Panc1 (cell line): Measurements from ENCODE around the gene DHRS4L2. TPM values are rescaled to one million over a fixed set of nuclear protein-coding genes. Genes with fewer than 3 reads are reported as not detected.
"Not testable (repeated sequence)": the region's sequence is repeated elsewhere in the genome, so short reads cannot be mapped to it uniquely, and the experiment has no call there.

Experiments
- ATAC-seq: fragments of 200-7000 bp; cut with Tn5 transposase; 2 replicates; pipeline ENCODE4 v1.9.1; 2020; ENCODE audit warnings: mild to moderate bottlenecking, moderate library complexity
- Bru-seq: library from RNA; stranded (reverse); fragments of 400-500 nt; gene quantifications from one replicate; lab custom pipeline; 2021; lab: Mats Ljungman, UMichigan
- BruChase-seq, 2 experiments: library from RNA; stranded (reverse); fragments of 400-500 nt; gene quantifications; one replicate each; lab custom pipeline; 2021; lab: Mats Ljungman, UMichigan
- BruUV-seq: library from RNA; stranded (reverse); fragments of 400-500 nt; replicated peaks from 2 replicates; lab custom pipeline; 2021; lab: Mats Ljungman, UMichigan
- CTCF ChIA-PET: fragments of 300-600 bp; sonication (Branson Sonifier 250); formaldehyde crosslinking; loops from one replicate; lab custom pipeline; 2022; ENCODE audit warnings: antibody characterized with exemption; lab: Charles Lee
- POLR2A ChIA-PET: fragments of 300-600 bp; sonication (Branson Sonifier 250); formaldehyde crosslinking; loops from one replicate; lab custom pipeline; 2022; ENCODE audit warnings: antibody characterized with exemption; lab: Charles Lee
- DNase-seq: peaks from one replicate; pipeline ENCODE4 v3.0.0-alpha.2; 2010; ENCODE audit warnings: low read depth, low spot score
- H3K27ac ChIP-seq: 2 replicates; pipeline ENCODE4 v1.5.1; 2011; ENCODE audit warnings: mild to moderate bottlenecking, low read length, inconsistent platforms
- H3K27me3 ChIP-seq: fragments of 200-500 bp; sonication (Bioruptor generic); 2 replicates; pipeline ENCODE4 v1.6.0; 2014; ENCODE audit warnings: low read length, inconsistent platforms; ENCODE audit not compliant: control insufficient read depth, insufficient read depth
- H3K36me3 ChIP-seq: fragments of 200-500 bp; sonication (Bioruptor generic); 2 replicates; pipeline ENCODE4 v1.5.1; 2014; ENCODE audit warnings: inconsistent platforms, mild to moderate bottlenecking, low read length, moderate library complexity; ENCODE audit not compliant: control insufficient read depth, insufficient read depth
- H3K4me1 ChIP-seq: 2 replicates; pipeline ENCODE4 v1.5.1; 2011; ENCODE audit warnings: inconsistent platforms, mild to moderate bottlenecking, low read length, moderate library complexity; ENCODE audit not compliant: control insufficient read depth, insufficient read depth
- H3K4me3 ChIP-seq, 2 experiments: 2 replicates each; pipeline ENCODE4 v1.5.1; 2011 to 2012; ENCODE audit warnings: low read depth in 2 of 2, low read length in 2 of 2, mild to moderate bottlenecking in 2 of 2, inconsistent platforms in 1 of 2, moderate library complexity in 1 of 2
- H3K9me3 ChIP-seq: fragments of 200-500 bp; sonication (Bioruptor generic); 2 replicates; pipeline ENCODE4 v1.5.1; 2014; ENCODE audit warnings: low read depth, mild to moderate bottlenecking, inconsistent platforms, low read length, moderate library complexity; ENCODE audit not compliant: control insufficient read depth, insufficient read depth
- POLR2AphosphoS5 ChIP-seq: IDR thresholded peaks from 2 replicates; pipeline ENCODE4 v1.6.1; 2012; ENCODE audit warnings: mild to moderate bottlenecking, low read depth, low read length, moderate library complexity
- SIN3A ChIP-seq: IDR thresholded peaks from 2 replicates; pipeline ENCODE4 v1.6.1; 2012; ENCODE audit warnings: low read depth, mild to moderate bottlenecking, low read length, moderate library complexity, borderline replicate concordance; ENCODE audit not compliant: insufficient read depth
- TCF7L2 ChIP-seq: IDR thresholded peaks from 2 replicates; pipeline ENCODE4 v1.6.1; 2011; ENCODE audit warnings: mild to moderate bottlenecking, low read depth, low read length, inconsistent platforms
- in situ Hi-C: cut with HindIII; loops from 2 replicates; pipeline ENCODE4 v1.10.0; 2016; ENCODE audit warnings: low sequenced_read_pairs, low pct_unique_long_range_greater_than_20kb
- intact Hi-C: fragments of 100-400 bp; cut with micrococcal nuclease; formaldehyde crosslinking; loops from one replicate; pipeline ENCODE4 v1.10.0; 2022; ENCODE audit not compliant: unreplicated experiment
- long read RNA-seq: library from polyadenylated mRNA; unstranded; transcript quantifications from one replicate; pipeline ENCODE4 v2.0.0, GENCODE V29; 2021; ENCODE audit not compliant: unreplicated experiment
- polyA plus RNA-seq: library from polyadenylated mRNA; unstranded; fragments of >200 nt; gene quantifications from one replicate; pipeline ENCODE4 v1.2.1, GENCODE V29; 2012; ENCODE audit warnings: missing spikeins; ENCODE audit not compliant: insufficient read length
- total RNA-seq: library from RNA; stranded (reverse); gene quantifications from one replicate; pipeline ENCODE4 v1.2.1, GENCODE V29; 2021; ENCODE audit not compliant: unreplicated experiment
- TF ChIP-seq, protein P1 (sequence below): fragments of 450-650 bp; IDR thresholded peaks from 2 replicates; pipeline ENCODE4 v1.5.1; 2017; ENCODE audit warnings: mild to moderate bottlenecking
- TF ChIP-seq, protein P2 (sequence below), 2 experiments: IDR thresholded peaks; 2 replicates each; pipeline ENCODE4 v1.6.1; 2011 to 2012; ENCODE audit warnings: low read depth in 2 of 2, control low read depth in 1 of 2, low read length in 1 of 2, mild to moderate bottlenecking in 1 of 2, moderate library complexity in 1 of 2; ENCODE audit not compliant: insufficient read depth in 1 of 2

Gene DHRS4L2
- total RNA-seq = 8.0 TPM
- polyA plus RNA-seq = 5.2 TPM
- percentile 44 among the genes with signal in this experiment for Bru-seq, nascent RNA
- percentile 49 among the genes with signal in this experiment for BruChase-seq, experiment 1, labeled RNA remaining after a 2-hour chase
- BruChase-seq, experiment 2, labeled RNA remaining after a 6-hour chase = percentile 50 among the genes with signal in this experiment
- long read RNA-seq, partial matches to known transcripts = 0 of 1 reads
- long read RNA-seq, other reads (novel, unspliced or antisense) = 1 of 1 reads

DNA sequence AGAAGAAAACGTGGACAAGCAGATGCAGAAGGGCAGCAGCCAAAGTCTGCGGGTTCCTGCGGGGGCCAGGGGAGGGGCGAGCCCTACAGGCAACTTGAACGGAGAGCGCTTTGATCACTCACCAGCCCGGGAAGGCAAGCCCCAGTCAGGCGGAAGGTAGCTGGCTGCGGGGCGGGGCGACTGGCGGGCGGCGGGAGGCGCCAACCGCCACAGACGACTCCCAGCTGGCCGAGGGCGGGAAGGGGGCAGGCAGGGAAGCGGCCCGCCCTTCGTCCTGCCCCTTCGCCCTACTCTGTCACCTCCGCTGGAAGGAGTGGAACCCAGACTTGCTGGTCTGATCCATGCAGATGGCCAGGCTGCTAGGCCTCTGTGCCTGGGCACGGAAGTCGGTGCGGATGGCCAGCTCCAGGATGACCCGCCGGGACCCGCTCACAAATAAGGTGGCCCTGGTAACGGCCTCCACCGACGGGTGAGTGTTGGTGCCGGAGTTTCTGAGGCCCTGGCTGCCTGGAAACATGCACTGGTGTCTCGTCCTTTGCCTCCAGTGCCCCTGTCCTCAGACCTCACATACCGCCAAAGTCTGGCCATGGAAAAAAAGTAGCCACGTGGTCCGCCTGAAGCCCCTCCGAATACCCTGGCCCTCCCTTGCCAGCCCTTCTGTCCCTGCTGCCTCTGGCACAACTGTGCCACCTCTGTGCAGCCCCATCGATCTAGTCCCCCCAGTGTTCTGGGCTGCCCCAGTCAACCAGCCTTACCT is at the start of gene DHRS4L2:
Gene DHRS4L2 (plus strand): TSS at position 323 of the 757 bp plus-strand sequence. CDS start 19 bp downstream, at position 342.
- POLR2A ChIA-PET = interaction anchor here (0.5 kb wide), 1 partner anchor 669 kb away, joined by 5 read pairs; no protein-coding TSS in a partner anchor
- BruUV-seq, H3K36me3 ChIP-seq, H3K27me3 ChIP-seq, H3K9me3 ChIP-seq, CTCF ChIA-PET, intact Hi-C loops, in situ Hi-C loops, H3K27ac ChIP-seq, H3K4me1 ChIP-seq, DNase-seq: not testable (repeated sequence)
- 0 out of 2 replicates have a peak, but pooled peaks have one; percentile 32 for TF ChIP-seq TCF7L2
- peak; percentile 98 for ATAC-seq
- H3K4me3 ChIP-seq = peak within 1 kb of the TSS; percentile 23 to 41

DNA sequence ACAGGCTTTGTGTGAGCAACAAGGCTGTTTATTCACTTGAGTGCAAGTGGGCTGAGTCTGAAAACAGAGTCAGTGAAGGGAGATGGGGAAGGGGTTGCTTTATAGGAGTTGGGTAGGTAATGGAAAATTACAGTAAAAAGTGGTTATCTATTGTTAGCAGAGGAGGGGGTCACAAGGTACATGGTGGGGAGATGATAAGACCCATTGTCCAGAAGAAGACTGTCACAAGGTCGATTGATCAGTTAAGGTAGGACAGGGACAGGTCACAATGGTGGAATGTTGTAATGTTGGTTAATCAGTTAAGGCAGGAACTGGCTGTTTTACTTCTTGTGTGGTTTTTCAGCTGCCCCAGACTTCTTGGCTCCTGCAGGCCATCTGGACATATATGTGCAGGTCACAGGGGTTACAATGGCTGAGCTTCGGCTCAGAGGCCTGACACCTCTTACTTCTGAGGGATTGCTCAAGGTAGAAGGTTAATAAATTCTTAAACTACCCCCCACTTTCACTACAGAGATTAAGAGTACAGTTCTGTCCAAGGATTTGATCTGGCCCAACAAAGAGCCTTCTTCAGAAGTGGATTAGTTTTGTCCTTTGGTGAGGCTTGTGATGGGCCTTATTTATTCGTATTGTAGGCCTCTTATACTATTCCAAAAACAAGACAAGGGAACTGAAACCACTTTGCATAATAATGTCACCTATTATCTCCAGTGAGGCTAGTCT is 49.0 kb upstream of the DHRS4L2 start:
- intact Hi-C loops (no loop called here), in situ Hi-C loops (no loop called here)
- ChIA-PET CTCF (no interaction called here), POLR2A (no interaction called here)
- ATAC-seq (no peak), DNase-seq (no peak)
- no peaks in the 10 kb centered on the region for H3K9me3 ChIP-seq
- TF ChIP-seq, protein P1, sequence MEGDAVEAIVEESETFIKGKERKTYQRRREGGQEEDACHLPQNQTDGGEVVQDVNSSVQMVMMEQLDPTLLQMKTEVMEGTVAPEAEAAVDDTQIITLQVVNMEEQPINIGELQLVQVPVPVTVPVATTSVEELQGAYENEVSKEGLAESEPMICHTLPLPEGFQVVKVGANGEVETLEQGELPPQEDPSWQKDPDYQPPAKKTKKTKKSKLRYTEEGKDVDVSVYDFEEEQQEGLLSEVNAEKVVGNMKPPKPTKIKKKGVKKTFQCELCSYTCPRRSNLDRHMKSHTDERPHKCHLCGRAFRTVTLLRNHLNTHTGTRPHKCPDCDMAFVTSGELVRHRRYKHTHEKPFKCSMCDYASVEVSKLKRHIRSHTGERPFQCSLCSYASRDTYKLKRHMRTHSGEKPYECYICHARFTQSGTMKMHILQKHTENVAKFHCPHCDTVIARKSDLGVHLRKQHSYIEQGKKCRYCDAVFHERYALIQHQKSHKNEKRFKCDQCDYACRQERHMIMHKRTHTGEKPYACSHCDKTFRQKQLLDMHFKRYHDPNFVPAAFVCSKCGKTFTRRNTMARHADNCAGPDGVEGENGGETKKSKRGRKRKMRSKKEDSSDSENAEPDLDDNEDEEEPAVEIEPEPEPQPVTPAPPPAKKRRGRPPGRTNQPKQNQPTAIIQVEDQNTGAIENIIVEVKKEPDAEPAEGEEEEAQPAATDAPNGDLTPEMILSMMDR = no peak
- TF ChIP-seq SIN3A (no peak), POLR2AphosphoS5 (no peak), TCF7L2 (no peak)
- TF ChIP-seq, protein P2, sequence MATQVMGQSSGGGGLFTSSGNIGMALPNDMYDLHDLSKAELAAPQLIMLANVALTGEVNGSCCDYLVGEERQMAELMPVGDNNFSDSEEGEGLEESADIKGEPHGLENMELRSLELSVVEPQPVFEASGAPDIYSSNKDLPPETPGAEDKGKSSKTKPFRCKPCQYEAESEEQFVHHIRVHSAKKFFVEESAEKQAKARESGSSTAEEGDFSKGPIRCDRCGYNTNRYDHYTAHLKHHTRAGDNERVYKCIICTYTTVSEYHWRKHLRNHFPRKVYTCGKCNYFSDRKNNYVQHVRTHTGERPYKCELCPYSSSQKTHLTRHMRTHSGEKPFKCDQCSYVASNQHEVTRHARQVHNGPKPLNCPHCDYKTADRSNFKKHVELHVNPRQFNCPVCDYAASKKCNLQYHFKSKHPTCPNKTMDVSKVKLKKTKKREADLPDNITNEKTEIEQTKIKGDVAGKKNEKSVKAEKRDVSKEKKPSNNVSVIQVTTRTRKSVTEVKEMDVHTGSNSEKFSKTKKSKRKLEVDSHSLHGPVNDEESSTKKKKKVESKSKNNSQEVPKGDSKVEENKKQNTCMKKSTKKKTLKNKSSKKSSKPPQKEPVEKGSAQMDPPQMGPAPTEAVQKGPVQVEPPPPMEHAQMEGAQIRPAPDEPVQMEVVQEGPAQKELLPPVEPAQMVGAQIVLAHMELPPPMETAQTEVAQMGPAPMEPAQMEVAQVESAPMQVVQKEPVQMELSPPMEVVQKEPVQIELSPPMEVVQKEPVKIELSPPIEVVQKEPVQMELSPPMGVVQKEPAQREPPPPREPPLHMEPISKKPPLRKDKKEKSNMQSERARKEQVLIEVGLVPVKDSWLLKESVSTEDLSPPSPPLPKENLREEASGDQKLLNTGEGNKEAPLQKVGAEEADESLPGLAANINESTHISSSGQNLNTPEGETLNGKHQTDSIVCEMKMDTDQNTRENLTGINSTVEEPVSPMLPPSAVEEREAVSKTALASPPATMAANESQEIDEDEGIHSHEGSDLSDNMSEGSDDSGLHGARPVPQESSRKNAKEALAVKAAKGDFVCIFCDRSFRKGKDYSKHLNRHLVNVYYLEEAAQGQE (IDR thresholded peaks at IDR 0.05; ENCODE audit: insufficient read depth in 1 of 2, low read depth in 2 of 2, low read length in 1 of 2) = no peak
- H3K27me3 ChIP-seq = no peaks in the 10 kb centered on the region
- no peaks in the 10 kb centered on the region for H3K36me3 ChIP-seq
- no peak overlapping the region for H3K27ac ChIP-seq
- no peak overlapping the region for H3K4me3 ChIP-seq
- no peaks in the 10 kb centered on the region for H3K4me1 ChIP-seq
- BruUV-seq = TSS peak; percentile 73
